Measurements from ENCODE around the gene NSMF. TPM values are rescaled to one million over a fixed set of nuclear protein-coding genes. Genes with fewer than 3 reads are reported as not detected.

NSMF gene
- polyA plus RNA-seq, 1 experiment, result 35.7 TPM

- H3K27me3 ChIP-seq (ENCODE audit: control insufficient read depth, insufficient read depth, low read length), result no peaks in the 10 kb centered on the region
- DNase-seq (ENCODE audit: low read depth), result no peak
- ChIA-PET POLR2A (no interaction called here), CTCF (interaction anchor here (0.6 to 1.4 kb wide), 2 partner anchors 22 to 30 kb away, joined by 3 read pairs; no protein-coding TSS in a partner anchor)
- no peak for TF ChIP-seq CTCF (IDR thresholded peaks at IDR 0.05; ENCODE audit: insufficient read depth, low read depth, low read length)
- H3K36me3 ChIP-seq (ENCODE audit: control insufficient read depth, insufficient read depth, low read length), result no peaks in the 10 kb centered on the region
- H3K4me3 ChIP-seq (ENCODE audit: low read depth, low read length), result no peak overlapping the region
Measured at GRCh38 chr9:137504432-137504777, 45.3 kb upstream of the NSMF start.

GRCh38 chr9:137502008-137502911, 43.1 kb upstream of the NSMF start:
- ChIA-PET POLR2A (no interaction called here), CTCF (no interaction called here)
- no peak for DNase-seq (ENCODE audit: low read depth)
- Histone ChIP-seq H3K27me3 (ENCODE audit: control insufficient read depth, insufficient read depth, low read length) (no peaks in the 10 kb centered on the region), H3K4me3 (ENCODE audit: low read depth, low read length) (no peak overlapping the region), H3K36me3 (ENCODE audit: control insufficient read depth, insufficient read depth, low read length) (no peaks in the 10 kb centered on the region)
- TF ChIP-seq CTCF (IDR thresholded peaks at IDR 0.05; ENCODE audit: insufficient read depth, low read depth, low read length), result no peak

GRCh38 chr9:137501457-137501856, 42.3 kb upstream of the NSMF start:
- Histone ChIP-seq H3K27me3 (ENCODE audit: control insufficient read depth, insufficient read depth, low read length) (no peaks in the 10 kb centered on the region), H3K4me3 (ENCODE audit: low read depth, low read length) (no peak overlapping the region), H3K36me3 (ENCODE audit: control insufficient read depth, insufficient read depth, low read length) (no peaks in the 10 kb centered on the region)
- ChIA-PET POLR2A (no interaction called here), CTCF (no interaction called here)
- no peak for DNase-seq (ENCODE audit: low read depth)
- TF ChIP-seq CTCF (IDR thresholded peaks at IDR 0.05; ENCODE audit: insufficient read depth, low read depth, low read length), result no peak

- Histone ChIP-seq H3K4me3 (ENCODE audit: low read depth, low read length) (no peak overlapping the region), H3K36me3 (ENCODE audit: control insufficient read depth, insufficient read depth, low read length) (no peaks in the 10 kb centered on the region), H3K27me3 (ENCODE audit: control insufficient read depth, insufficient read depth, low read length) (no peaks in the 10 kb centered on the region)
- ChIA-PET POLR2A (no interaction called here), CTCF (interaction anchor here (0.7 kb wide), 1 partner anchor 57 kb away, joined by 3 read pairs; no protein-coding TSS in a partner anchor)
- no peak for TF ChIP-seq CTCF (IDR thresholded peaks at IDR 0.05; ENCODE audit: insufficient read depth, low read depth, low read length)
- no peak for DNase-seq (ENCODE audit: low read depth)
Measured at GRCh38 chr9:137500666-137501397, 41.7 kb upstream of the NSMF start.
